Transverse colon (tissue), 4 donors: ENCODE measurements around the gene ATP6V1F. TPM values are rescaled to one million over a fixed set of nuclear protein-coding genes. Genes with fewer than 3 reads are reported as not detected.
A peak's percentile ranks its signal among the peaks of the same experiment; 100 is the strongest.

Source experiments
- DNase-seq: peaks from one replicate; pipeline ENCODE4 v3.0.0-alpha.2; 2019
- H3K27ac ChIP-seq, 4 donors: fragments of 200-600 bp; sonication (generic); 2 replicates each; pipeline ENCODE4 v1.5.1; 2016 to 2018; ENCODE audit warnings: inconsistent platforms in 4 of 4
- H3K27me3 ChIP-seq: fragments of 200-600 bp; sonication (generic); 2 replicates; pipeline ENCODE4 v1.5.1; 2017; ENCODE audit warnings: inconsistent platforms
- H3K36me3 ChIP-seq, 4 donors: fragments of 200-600 bp; sonication (generic); 2 replicates each; pipeline ENCODE4 v1.5.1; 2017 to 2019; ENCODE audit warnings: inconsistent platforms in 4 of 4
- H3K4me1 ChIP-seq, 4 donors: fragments of 200-600 bp; sonication (generic); 2 replicates each; pipeline ENCODE4 v1.5.1; 2017 to 2020; ENCODE audit warnings: inconsistent platforms in 4 of 4
- H3K4me3 ChIP-seq, 4 donors: fragments of 200-600 bp; sonication (generic); 1 replicate in 1 of 4; 2 replicates in 3 of 4; pipeline versions ENCODE4 v1.5.1 to v1.6.1; 2017 to 2019; ENCODE audit warnings: inconsistent platforms in 4 of 4
- H3K9me3 ChIP-seq, 2 donors: fragments of 200-600 bp; sonication (generic); 2 replicates each; pipeline ENCODE4 v1.5.1; 2017 to 2019; ENCODE audit warnings: inconsistent platforms in 2 of 2
- EP300 ChIP-seq: sonication (generic); formaldehyde crosslinking; IDR thresholded peaks from one replicate; pipeline ENCODE4 v1.6.1; 2017; ENCODE audit warnings: antibody characterized with exemption, low read depth
- POLR2A ChIP-seq: fragments of 450-650 bp; IDR thresholded peaks from one replicate; pipeline ENCODE4 v1.6.1; 2016; ENCODE audit warnings: antibody characterized with exemption, mild to moderate bottlenecking, moderate library complexity
- POLR2AphosphoS5 ChIP-seq, 3 donors: sonication (generic); formaldehyde crosslinking; IDR thresholded peaks; one replicate each; pipeline ENCODE4 v1.6.1; 2016; ENCODE audit warnings: antibody characterized with exemption in 3 of 3
- WGBS, 2 donors: methylation state at CpG; one replicate each; pipeline ENCODE4 v1.1.5; 2018; ENCODE audit warnings: low coverage in 1 of 2; 5-methylcytosine and 5-hydroxymethylcytosine counted together
- in situ Hi-C, 4 donors: fragments of 200-750 bp; cut with MboI; loops; one replicate each; pipeline versions ENCODE4 v1.15.0 to v1.15.1; 2017; ENCODE audit warnings: low sequenced_read_pairs in 3 of 4, low pct_ligation_motif_present in 1 of 4, low pct_unique_long_range_greater_than_20kb in 1 of 4
- intact Hi-C: fragments of 100-400 bp; cut with DNase I; formaldehyde crosslinking; loops from one replicate; pipeline ENCODE4 v1.15.1; 2023; ENCODE audit warnings: low total_unique reads
- total RNA-seq, 4 donors: library from RNA; depleted of rRNA; stranded (reverse); fragments of >200 nt; gene quantifications; one replicate each; pipeline ENCODE4 v1.1.0, GENCODE V29; 2016
- TF ChIP-seq, protein P1 (sequence below), 5 experiments: fragments of 200-600 bp in 3 of 5; fragments of 450-650 bp in 2 of 5; sonication (generic) in 3 of 5; IDR thresholded peaks; 1 replicate in 2 of 5; 2 replicates in 3 of 5; pipeline ENCODE4 v1.5.1; 2016 to 2017; ENCODE audit warnings: antibody characterized with exemption in 5 of 5, inconsistent platforms in 3 of 5, mild to moderate bottlenecking in 2 of 5, moderate library complexity in 1 of 5

ATP6V1F gene
- total RNA-seq, 4 donors from 2014 or later = 25.5 to 128 (median 63.2) TPM

DNA sequence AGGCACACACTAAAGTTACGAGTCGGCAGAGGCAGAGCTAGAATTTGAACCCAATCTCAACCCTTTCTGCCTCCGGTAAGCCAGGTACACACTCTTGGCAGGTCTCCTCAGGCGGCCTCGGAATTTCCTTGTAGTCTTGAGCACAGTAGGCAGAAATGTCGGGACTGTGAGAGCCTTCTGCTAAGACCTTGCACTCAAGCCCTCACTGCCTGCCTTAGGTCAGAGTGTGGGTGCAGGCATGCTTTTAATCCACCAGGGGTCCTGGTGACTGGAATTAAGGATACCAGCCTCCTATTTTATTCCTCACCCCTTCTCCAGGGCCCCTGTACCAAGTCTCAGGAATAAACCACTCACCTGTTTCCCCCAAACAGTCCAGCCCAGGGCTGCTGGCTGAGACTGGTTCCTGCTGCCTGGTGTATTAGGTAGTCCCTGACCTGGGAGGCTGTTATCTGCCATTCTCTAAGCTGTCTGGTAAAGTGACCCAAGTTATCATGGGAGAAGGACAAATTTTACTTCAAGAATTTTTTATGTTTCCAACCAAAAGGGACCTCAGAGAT, 855 bp downstream of the ATP6V1F start:
- peak; percentile 45 for DNase-seq
- H3K27ac ChIP-seq = peak overlapping the region; percentile 79 to 88 (median 88)
- H3K4me1 ChIP-seq = peaks cover 2 to 36% (median 16%) of the 10 kb centered on the region in 4 donors
- H3K9me3 ChIP-seq = no peaks in the 10 kb centered on the region
- intact Hi-C loops = no loop called here
- in situ Hi-C loops = loop anchor here in 2 of 4 donors (25.0 kb wide), 2 partner anchors 99 to 251 kb away; no protein-coding TSS in a partner anchor
- H3K4me3 ChIP-seq = peak overlapping the region; percentile 50 to 88 (median 74)
- TF ChIP-seq, protein P1, sequence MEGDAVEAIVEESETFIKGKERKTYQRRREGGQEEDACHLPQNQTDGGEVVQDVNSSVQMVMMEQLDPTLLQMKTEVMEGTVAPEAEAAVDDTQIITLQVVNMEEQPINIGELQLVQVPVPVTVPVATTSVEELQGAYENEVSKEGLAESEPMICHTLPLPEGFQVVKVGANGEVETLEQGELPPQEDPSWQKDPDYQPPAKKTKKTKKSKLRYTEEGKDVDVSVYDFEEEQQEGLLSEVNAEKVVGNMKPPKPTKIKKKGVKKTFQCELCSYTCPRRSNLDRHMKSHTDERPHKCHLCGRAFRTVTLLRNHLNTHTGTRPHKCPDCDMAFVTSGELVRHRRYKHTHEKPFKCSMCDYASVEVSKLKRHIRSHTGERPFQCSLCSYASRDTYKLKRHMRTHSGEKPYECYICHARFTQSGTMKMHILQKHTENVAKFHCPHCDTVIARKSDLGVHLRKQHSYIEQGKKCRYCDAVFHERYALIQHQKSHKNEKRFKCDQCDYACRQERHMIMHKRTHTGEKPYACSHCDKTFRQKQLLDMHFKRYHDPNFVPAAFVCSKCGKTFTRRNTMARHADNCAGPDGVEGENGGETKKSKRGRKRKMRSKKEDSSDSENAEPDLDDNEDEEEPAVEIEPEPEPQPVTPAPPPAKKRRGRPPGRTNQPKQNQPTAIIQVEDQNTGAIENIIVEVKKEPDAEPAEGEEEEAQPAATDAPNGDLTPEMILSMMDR (IDR thresholded peaks at IDR 0.05) = peak; percentile 39 to 63 (median 56)
- no peak for TF ChIP-seq EP300
- H3K36me3 ChIP-seq = peaks cover 0 to 5% (median 0%) of the 10 kb centered on the region in 4 donors
- WGBS, 2 donors = 0% methylated on average over 6 of the region's 6 CpGs; no CpG with 5 or more reads in 1 of the 2 donors
- no peaks in the 10 kb centered on the region for H3K27me3 ChIP-seq

DNA sequence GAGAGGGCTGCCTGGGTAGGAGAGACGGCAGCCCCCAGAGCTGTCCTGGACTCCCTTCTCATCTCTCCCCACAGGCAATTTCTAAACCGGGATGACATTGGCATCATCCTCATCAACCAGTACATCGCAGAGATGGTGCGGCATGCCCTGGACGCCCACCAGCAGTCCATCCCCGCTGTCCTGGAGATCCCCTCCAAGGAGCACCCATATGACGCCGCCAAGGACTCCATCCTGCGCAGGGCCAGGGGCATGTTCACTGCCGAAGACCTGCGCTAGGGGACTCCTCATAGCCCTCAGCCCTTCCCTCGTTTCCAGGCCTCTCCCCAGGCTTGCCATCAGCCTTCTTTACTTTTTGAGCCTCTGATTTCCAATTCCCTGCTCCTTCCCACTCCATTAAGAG, 2.6 kb downstream of the ATP6V1F start:
- Histone ChIP-seq H3K36me3 (peaks cover 0 to 5% (median 0%) of the 10 kb centered on the region in 4 donors), H3K4me1 (peaks cover 8 to 38% (median 30%) of the 10 kb centered on the region in 4 donors), H3K9me3 (no peaks in the 10 kb centered on the region), H3K27me3 (no peaks in the 10 kb centered on the region), H3K27ac (no peak overlapping the region), H3K4me3 (no peak overlapping the region)
- intact Hi-C loops = no loop called here
- WGBS, 2 donors = 71 to 94% methylated on average over 1 to 12 of the region's 12 CpGs
- TF ChIP-seq POLR2A (no peak), EP300 (no peak), POLR2AphosphoS5 (IDR thresholded peaks at IDR 0.05) (no peak)
- in situ Hi-C loops = loop anchor here in 2 of 4 donors (25.0 kb wide), 2 partner anchors 97 to 253 kb away; no protein-coding TSS in a partner anchor
- DNase-seq = no peak

GRCh38 chr7:128865996-128866877, 3.6 kb downstream of the ATP6V1F start:
- Histone ChIP-seq H3K9me3 (no peaks in the 10 kb centered on the region), H3K27ac (no peak overlapping the region), H3K27me3 (no peaks in the 10 kb centered on the region), H3K4me3 (no peak overlapping the region), H3K36me3 (peaks cover 0 to 5% (median 0%) of the 10 kb centered on the region in 4 donors), H3K4me1 (peaks cover 8 to 38% (median 30%) of the 10 kb centered on the region in 4 donors)
- in situ Hi-C loops (loop anchor here in 2 of 4 donors (25.0 kb wide), 2 partner anchors 96 to 254 kb away; no protein-coding TSS in a partner anchor), intact Hi-C loops (no loop called here)
- no peak for DNase-seq
- TF ChIP-seq POLR2A (no peak), EP300 (no peak), POLR2AphosphoS5 (IDR thresholded peaks at IDR 0.05) (no peak)
- TF ChIP-seq, protein P1 (IDR thresholded peaks at IDR 0.05) = no peak
- WGBS, 2 donors = 98% methylated on average over 27 of the region's 27 CpGs; no CpG with 5 or more reads in 1 of the 2 donors

GRCh38 chr7:128867241-128867640, 4.6 kb downstream of the ATP6V1F start:
- WGBS, 2 donors = 84 to 90% methylated on average over 2 to 4 of the region's 4 CpGs
- no peaks in the 10 kb centered on the region for H3K27me3 ChIP-seq
- TF ChIP-seq, protein P1 (IDR thresholded peaks at IDR 0.05) = no peak
- no peak for TF ChIP-seq POLR2AphosphoS5 (IDR thresholded peaks at IDR 0.05)
- no peak for TF ChIP-seq EP300
- TF ChIP-seq POLR2A = no peak
- H3K4me1 ChIP-seq = peaks cover 8 to 35% (median 29%) of the 10 kb centered on the region in 4 donors
- no peak overlapping the region for H3K4me3 ChIP-seq
- in situ Hi-C loops (loop anchor here in 2 of 4 donors (25.0 kb wide), 2 partner anchors 95 to 255 kb away; no protein-coding TSS in a partner anchor), intact Hi-C loops (no loop called here)
- H3K36me3 ChIP-seq = peaks cover 0 to 5% (median 0%) of the 10 kb centered on the region in 4 donors
- H3K9me3 ChIP-seq = no peaks in the 10 kb centered on the region
- DNase-seq = no peak
- H3K27ac ChIP-seq = no peak overlapping the region
